HG03575 (cell line): ENCODE results near the gene AFG3L2.
A peak's percentile ranks its signal among the peaks of the same experiment; 100 is the strongest.
"Not testable (repeated sequence)": the region's sequence is repeated elsewhere in the genome, so short reads cannot be mapped to it uniquely, and the experiment has no call there.

ENCODE experiments used
- ATAC-seq: cut with Tn5 transposase; IDR thresholded peaks from one replicate; pipeline ENCODE4 v1.9.1; 2021; ENCODE audit not compliant: unreplicated experiment, insufficient number of reproducible peaks, low FRiP score; ENCODE audit errors: extremely low read depth

The AFG3L2 gene

DNA sequence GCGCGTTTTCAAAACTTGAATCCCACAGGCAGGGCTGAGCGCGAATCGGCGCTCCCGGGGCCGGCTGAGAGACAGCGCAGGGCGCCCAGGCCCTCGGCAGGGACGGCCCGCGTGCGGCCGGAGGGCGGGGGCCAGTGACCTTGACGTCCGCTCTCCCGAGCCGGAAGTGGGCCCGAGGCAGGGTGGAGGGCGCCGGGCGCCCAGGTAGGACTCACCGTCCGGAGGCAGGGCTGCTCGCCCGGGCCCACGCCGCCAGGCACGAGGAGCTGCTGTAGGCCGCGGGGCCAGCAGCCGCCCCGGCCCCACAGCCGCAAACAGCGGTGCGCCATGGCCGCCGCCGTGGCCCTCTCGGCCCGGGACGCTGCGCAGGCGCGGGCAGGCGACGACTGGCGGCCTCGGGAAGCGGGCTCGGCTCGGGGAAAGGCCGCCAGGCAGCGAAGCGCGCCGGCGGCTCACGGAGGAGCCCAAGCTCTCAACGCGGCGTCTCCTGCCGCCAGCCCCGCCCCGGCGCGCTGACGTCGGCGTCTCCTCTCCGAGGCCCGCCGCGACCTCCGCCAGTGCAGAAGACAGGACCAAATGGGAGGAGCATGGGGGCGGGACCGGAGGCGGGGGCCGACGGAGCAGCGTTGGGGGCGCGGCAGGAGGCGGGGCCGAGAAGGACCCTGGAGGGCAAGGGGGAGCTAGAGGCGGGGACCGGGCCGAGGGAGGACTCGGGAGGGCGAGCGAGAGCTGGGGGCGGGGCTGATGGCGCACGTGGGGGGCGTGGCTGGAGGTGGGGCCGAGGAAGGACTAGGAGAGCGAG, at the start of gene AFG3L2:
Gene AFG3L2, minus strand, starts transcription at position 474 of the 802 bp plus-strand sequence. Its CDS starts 145 bp downstream, at position 329.
- peak; percentile 48 for ATAC-seq

DNA sequence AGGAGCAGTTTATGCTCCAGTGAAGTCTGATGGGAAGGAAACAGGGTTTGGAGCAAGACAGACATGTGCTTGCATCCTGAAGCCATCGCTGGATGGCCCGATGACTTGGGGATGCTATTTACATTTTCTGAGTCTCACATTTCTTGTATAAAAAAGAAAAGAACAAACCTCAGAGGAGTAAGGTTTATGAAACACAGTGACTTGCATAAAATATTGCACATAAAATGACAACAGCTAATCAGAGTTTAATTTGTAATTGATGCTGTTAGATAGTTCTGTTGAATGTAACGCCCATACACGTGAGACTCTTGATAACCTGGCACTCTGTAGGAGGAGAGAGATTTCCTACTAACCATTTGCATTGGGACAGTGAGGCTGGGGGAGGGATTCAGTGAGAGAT, 47.2 kb upstream of the AFG3L2 start:
- ATAC-seq, result no peak

DNA sequence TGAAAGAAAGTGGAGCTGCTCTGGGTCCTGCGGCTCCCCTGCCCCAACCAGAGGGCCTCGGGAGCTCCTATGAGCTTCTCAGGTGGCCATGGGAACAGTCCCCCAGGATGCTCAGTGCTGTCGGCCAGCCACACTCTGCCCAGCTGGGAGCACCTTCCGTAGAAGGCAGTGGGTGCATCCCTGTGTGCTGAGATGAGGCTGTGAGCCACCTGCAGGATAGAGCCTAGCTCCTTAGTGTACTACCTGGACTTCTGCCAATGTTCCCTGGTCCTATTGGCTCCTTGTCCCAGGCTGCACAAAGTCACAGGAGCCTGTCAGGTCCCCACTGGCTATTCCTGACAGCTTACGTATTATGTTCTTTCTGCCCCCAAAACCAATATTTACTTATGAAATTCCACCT, 46.8 kb upstream of the AFG3L2 start:
- ATAC-seq, result no peak

DNA sequence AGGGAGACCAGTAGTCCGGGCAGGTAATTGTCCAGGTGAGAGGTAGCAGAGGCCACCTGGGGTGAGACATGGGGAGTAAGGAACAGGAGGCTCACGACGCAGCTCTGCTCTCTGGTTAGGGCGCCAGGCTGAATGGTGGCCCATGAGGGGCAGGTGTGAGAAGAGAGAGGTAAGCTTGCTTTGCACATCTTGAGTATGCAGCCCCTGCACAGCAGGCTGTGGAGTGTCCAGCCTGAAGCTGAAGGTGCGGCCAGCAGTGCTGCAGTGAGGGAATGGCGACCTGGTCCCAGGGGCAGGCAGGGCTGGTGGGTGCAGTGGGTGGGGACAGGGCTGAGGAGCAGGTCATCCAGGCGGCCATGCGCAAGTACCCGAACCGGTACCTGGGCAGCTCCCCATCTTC, 46.4 kb upstream of the AFG3L2 start:
- ATAC-seq, result no peak

DNA sequence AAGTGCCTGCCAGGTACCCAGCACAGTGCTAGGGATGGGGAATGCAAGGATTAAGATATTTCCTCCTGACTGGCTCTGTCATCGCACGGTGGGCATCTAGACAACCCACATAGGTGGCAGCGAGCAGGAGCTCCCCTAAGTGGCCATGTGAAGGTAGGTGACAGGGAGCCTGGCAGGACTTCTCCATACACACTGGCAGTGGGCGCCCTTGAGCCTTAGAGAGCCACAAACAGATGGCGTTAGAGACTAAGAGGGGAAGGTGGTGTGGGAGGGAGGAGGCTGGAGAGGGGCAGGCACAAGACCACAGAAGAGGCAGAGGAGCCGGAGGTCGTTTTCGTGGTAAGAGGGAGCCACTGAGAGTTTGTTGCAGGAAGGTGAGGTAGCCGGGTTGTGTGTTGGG, 45.9 kb upstream of the AFG3L2 start:
- ATAC-seq, result no peak

DNA sequence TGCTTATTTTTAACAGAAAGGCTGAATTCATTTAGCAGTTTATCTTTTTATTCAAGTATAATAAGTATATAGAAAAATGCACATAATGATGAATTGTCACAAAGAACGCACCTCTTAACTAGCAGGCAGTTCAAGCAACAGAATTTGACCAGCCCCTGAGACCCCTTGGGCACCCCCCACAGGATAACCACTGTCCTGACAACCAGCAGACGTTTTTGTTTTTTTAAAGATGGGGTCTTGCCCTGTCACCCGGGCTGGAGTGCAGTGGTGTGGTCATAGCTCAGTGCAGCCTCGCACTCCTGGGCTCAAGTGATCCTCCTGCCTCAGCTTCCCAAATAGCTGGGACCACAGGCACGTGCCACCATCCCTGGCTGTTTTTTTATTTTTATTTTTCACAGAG, 44.7 kb upstream of the AFG3L2 start:
- ATAC-seq, result no peak

DNA sequence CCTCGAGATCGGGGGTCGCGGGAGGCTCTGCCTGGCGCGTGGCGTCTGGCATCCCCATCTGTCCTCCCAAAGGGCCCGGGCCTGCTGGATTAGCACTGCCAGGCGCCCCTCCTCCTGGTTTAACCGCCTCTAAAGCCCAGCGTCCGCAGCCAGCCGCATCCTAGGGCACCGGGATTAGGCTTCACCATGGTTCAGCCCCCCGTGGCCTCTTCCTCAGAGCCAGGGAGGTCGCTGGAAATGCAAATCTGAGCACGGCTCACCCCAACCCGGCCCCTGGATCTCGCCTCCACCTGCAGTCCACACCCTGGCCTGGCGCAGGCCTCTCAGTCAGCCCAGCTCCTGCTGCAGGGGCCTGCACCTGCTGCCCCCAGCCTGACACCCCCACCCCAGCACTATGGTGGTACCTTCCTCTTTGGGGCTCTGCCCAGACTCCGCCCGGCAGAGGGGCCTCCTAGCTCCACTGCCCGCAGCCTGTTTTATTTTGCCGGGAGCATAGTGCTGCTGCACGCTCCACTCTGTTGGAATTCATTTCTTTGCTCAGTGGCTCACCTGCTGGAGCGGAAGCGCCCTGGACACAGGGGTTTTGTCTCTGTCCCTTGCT, 43.9 kb upstream of the AFG3L2 start:
- ATAC-seq, result no peak

DNA sequence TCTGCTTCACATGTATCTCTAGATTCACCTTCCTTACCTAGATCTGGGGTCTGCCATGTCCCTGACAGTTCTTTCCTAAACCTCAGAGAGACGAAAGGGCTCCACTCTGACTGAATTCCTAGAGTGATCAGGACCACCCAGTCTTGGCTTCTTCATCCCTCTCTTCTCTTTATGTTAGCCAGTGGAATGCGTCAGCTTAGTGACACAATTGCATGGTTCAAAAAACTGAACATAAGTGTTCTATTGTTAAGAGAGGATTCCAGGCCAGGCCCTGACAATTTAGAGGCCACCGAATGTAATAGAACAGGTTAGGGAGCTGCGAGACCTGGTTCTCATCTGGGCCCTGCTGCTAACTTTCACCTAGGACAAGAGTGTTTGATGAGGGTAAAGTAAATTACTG, 40.7 kb upstream of the AFG3L2 start:
- ATAC-seq, result no peak

DNA sequence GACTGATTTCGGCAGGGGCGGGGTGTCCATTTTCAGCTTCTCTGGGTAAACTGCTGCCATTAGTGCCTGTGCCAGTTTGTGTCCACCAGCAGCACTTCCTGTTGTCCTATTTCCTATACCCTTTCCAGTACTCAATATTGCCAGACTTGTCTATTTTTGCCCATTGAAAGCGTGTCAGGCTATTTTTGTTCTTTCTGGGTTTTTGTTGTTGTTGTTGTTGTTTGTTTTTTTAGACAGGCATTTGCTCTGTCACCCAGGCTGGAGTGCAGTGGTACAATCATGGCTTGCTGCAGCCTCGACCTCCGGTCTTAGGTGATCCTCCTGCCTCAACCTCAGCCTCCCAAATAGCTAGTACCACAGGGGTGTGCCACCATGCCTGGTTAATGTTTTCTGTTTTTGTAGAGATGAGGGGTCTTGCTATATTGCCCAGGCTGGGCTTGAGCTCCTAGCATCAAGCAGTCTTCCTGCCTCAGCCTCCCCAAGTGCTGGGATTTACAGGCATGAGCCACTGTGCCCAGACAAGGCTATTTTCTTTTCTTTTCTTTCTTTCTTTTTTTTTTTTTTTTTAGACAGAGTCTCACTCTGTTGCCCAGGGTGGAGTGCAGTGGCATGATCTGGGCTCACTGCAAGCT, 39.2 kb upstream of the AFG3L2 start:
- ATAC-seq, result no peak

DNA sequence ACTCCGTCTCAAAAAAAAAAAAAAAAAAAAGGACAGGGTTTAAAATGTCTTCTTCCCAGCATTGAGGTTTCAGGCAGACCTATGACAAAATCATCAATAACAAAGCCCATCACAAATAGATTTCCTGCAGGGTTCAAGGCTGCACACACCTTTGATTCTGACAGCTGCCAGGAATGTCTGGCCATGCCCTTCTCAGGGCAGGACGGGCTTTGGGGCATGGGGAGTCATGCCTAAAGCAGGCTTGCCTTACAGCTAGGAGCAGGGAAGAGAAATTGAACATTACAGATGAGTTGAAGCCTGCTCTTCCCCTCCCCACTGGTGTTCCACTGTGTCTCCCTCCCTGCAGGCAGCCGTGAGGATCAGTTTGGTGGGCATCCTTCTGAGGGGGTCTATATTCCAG, 34.4 kb upstream of the AFG3L2 start:
- ATAC-seq, result no peak

DNA sequence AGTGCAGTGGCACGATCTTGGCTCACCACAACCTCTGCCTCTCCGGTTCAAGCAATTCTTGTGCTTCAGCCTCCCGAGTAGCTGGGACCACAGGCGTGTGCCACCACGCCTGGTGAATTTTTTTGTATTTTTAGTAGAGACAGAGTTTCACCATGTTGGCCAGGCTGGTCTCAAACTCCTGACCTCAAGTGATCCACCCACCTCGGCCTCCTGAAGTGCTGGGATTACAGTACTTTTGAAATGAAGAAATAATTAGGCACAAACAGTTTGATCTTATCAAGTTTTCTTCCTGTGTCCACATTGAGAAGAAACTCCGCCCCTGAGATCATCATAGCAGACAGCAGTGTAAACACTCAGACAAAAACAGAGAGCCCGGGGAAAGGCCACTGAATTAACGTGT, 33.7 kb upstream of the AFG3L2 start:
- ATAC-seq, result not testable (repeated sequence)

DNA sequence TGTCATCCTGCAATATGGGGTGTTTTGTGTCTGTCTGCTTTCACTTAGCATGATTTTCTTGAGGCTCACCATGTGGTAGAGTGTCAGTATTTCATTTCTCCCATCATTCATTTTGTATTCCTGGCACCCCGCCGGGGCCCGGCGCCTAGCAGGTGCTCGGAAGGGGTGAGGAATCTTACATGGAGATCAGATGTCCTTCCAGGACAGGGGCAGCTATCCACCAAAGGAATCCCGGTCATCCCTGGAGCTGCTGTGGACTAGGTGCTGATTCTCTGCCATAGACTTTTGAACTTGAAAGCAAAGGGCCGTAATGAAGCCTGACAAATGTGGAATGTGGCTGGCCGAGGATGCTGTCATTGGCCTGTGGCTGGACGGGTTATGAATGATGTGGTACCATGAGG, 33.1 kb upstream of the AFG3L2 start:
- no peak for ATAC-seq

DNA sequence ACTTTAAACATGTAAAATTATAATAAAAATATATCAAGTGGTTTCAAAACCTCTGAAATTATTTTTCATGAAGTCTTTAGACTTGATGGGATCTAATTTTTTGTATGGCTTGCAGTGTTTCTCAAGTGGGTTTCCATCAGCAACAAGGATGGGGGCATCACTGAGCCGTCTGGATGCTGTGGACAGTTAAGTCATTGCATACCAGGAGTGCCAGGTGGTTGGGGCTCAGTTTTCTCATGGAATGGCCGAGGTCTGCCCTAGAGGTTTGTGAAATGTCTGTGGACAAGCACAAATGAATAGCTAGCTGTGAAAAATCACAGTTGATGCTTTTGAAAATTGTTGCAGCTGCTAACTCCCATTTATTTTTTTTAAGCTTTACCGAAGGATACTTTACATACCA, 32.4 kb upstream of the AFG3L2 start:
- no peak for ATAC-seq

DNA sequence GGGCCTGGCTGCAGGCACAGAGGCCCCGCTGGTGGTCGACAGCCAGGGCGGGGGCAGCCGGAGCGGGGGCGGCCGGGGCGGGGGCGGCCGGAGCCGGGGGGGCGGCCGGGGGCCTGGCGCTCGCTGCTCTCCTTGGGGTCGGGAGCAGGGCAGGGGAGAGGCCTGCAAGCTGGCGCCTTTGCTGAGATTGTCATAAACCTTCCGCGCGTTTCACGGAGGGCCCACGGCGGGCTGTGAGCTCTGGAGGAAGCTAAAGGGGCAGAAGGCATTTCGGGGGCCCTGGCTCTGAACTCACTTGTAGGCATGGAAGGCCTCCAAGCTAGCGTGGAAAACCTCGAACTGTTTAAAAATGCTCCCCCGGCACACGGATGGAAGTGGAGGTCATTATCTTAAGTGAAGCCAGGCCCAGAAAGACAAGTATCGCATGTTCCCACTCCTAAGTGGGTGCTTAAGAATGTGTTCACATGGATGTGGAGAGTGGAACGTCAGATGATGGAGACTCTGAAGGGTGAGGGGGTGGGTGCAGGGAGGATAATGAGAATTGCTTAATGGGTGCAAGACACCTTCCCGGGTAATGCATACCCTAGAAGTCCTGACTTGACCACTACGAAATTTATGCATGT, 31.3 kb upstream of the AFG3L2 start:
- ATAC-seq, result no peak

DNA sequence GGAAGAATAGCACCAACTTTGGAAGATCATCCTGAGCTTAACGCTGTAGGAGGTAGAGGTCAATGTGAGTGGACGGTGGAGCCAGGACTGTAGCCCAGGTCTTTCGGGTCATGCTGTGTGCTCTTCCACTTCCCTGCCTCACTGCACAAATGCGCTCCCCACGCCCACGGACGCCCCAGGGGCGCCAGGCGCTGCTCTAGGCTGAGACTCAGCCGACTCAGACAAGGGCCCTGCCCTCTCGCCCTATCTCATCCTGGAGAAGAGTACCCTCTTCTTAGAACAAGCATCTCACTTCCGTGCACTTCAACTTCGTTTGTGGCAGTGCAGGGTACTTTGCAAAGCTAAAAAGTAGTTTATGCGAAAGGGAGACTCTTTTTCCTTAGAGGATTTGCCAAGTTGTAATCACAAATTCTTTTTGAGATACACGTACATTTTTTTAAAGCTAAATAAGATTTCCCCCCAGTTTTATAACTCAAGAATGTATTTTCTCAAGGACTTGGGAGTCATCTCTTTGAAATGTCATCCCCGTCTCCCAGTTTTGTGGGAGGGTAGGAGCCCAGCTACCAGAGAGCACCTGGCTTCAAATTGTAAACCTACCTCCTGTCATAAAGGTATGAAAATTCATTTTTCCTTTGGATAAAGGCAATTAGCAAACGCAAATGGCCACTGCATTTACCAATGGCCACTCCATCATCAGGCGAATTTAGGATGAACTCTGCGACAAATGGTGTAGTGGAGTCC, 29.5 kb upstream of the AFG3L2 start:
- ATAC-seq, result no peak

DNA sequence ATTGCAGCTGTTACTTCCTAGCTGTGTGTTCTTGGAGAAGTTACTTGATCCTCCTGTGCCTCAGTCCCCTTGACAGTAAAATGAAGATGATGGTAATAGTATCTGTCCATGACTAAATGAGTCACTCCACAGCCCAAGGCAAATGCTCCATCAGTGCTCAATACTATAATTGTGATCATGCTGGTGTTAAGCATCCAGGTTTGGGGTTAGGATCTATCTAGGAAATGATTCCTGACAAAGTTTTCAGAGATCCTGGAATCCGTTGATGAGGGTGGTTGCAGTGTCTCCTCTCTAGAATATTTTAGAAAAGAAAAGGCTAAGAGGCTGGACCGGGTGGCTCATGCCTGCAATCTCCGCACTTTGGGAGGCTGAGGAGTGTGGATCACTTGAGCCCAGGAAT, 28.0 kb upstream of the AFG3L2 start:
- ATAC-seq, result no peak

DNA sequence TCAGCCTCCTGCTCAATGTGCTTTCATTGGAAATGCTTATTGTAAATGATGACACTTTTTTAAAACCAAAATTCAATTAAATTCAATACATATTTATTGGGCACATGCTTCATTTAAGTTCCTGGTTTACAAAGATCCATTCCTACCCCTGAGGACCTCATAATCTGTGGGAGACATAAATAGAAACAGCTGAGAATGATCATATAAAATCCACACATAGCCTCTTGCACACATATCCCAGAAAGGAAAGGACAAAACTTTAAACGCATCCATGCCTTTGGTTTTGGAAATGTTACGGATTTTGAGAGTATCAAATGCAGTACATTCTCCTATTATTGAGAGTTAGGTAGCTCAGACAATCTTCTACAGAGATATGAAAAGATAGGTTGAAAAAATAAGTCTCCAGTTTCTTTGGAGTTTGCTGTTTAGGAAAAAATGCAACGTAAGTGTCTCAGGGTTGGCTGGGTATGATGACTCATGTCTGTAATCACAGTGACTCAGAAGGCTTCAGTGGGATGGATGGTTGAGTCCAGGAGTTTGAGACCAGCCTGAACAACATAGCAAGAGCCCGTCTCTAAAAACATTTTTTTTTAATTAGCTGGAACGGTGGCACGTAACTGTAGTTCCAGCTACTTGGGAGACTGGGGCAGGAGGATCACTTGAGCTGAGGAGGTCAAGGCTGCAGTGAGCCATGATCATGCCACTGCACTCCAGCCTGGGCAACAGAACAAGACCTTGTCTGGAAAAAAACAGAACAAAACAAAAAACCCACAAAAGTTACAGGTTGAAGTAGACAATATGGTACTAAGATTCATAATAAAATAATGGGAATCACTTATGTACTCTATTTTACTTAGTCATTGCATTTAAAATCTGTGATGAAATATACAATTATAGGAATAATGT, 26.8 kb upstream of the AFG3L2 start:
- ATAC-seq, result no peak

DNA sequence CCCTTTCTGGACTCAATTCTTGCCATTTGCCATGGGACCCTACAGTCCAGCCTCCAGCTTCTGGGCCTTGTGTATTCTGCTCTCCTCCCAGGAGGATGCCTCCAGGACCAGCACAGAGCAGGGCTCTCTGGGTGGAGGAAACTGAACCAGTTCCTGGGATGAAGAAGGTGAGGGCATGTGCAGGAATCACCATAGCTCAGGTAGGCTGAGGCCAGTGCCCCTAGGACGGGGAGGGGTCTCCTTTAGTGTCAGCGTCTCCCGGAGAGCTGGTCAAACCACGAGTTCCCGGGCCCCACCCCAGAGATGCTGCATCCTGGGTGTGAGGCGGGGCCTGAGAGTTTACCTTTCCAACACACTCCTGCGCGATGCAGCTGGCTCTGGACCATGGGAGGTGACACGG, 24.9 kb upstream of the AFG3L2 start:
- no peak for ATAC-seq
